Measurements from ENCODE around the gene IFT88.

- TF ChIP-seq CTCF (conservative IDR thresholded peaks at IDR 0.05) (no peak), ZFX (IDR thresholded peaks at IDR 0.05) (no peak)
Measured at GRCh38 chr13:20594280-20594679, 27.3 kb downstream of the IFT88 start.

Measured in C4-2B (cell line).